Neural cell (in vitro differentiated cells): ENCODE data around the gene SUSD3.

Source experiments
- CTCF ChIP-seq: fragments of 450-650 bp; IDR thresholded peaks from 2 replicates; pipeline ENCODE4 v1.5.1; 2014; ENCODE audit warnings: antibody characterized with exemption, mild to moderate bottlenecking, moderate library complexity; ENCODE audit not compliant: poor library complexity, severe bottlenecking
- EP300 ChIP-seq: fragments of 450-650 bp; conservative IDR thresholded peaks from 2 replicates; pipeline ENCODE4 v1.6.1; 2014; ENCODE audit warnings: antibody characterized with exemption, mild to moderate bottlenecking, moderate library complexity; ENCODE audit not compliant: poor library complexity, severe bottlenecking
- RAD21 ChIP-seq: fragments of 450-650 bp; conservative IDR thresholded peaks from 2 replicates; pipeline ENCODE4 v1.6.1; 2014; ENCODE audit warnings: antibody characterized with exemption, mild to moderate bottlenecking, moderate library complexity
- TAF1 ChIP-seq: IDR thresholded peaks from 2 replicates; pipeline ENCODE4 v1.6.1; 2012; ENCODE audit warnings: low read depth

GRCh38 chr9:93108291-93109041, 50.0 kb downstream of the SUSD3 start:
- TF ChIP-seq CTCF: no peak
- TF ChIP-seq TAF1: no peak
- no peak for TF ChIP-seq RAD21
- no peak for TF ChIP-seq EP300
